Measurements from ENCODE around the gene TNFSF13B. TPM values are rescaled to one million over a fixed set of nuclear protein-coding genes. Genes with fewer than 3 reads are reported as not detected.

TNFSF13B gene
- total and polyA plus RNA-seq, 10 of the 15 experiments (the other 5 are each of a cell fraction or from before 2014, with no cell fraction given): 11.0 to 64.2 (median 17.0) TPM

- H4K20me1 ChIP-seq (ENCODE audit: control insufficient read depth, insufficient read depth): no peaks in the 10 kb centered on the region
- no peak overlapping the region for H2AFZ ChIP-seq (ENCODE audit: control insufficient read depth, low read depth, low read length)
- no peak for TF ChIP-seq ZBTB33 (IDR thresholded peaks at IDR 0.05)
- no peak for TF ChIP-seq PRDM15 (CRISPR knock-in tag; IDR thresholded peaks at IDR 0.05)
- TF ChIP-seq BCL3 (IDR thresholded peaks at IDR 0.05; ENCODE audit: borderline replicate concordance, insufficient read depth, low read depth, low read length, poor library complexity, severe bottlenecking): no peak
- POLR2A ChIA-PET: no interaction called here
- intact Hi-C loops (cut with micrococcal nuclease; ENCODE audit: unreplicated experiment) (no loop called here), in situ Hi-C loops (cut with MboI) (no loop called here)
- no peak overlapping the region for H3K9ac ChIP-seq (ENCODE audit: control insufficient read depth, insufficient read depth, low read length)
- RAD21 ChIA-PET (ENCODE audit: unreplicated experiment): no interaction called here
- no peaks in the 10 kb centered on the region for H3K4me1 ChIP-seq (ENCODE audit: control insufficient read depth, insufficient read depth, low read length)
- no peaks in the 10 kb centered on the region for H3K27me3 ChIP-seq (replicated peaks in 1 of 2; ENCODE audit: control insufficient read depth in 2 of 2, insufficient read depth in 2 of 2, low read length in 1 of 2)
- SMC1A ChIA-PET (ENCODE audit: uncharacterized antibody, unreplicated experiment): interaction anchor here (0.6 to 2.5 kb wide), 2 partner anchors 19 to 121 kb away, joined by 3 to 9 read pairs; no protein-coding TSS in a partner anchor
- no peak overlapping the region for H3K4me3 ChIP-seq
- no peaks in the 10 kb centered on the region; the same call in 2 of the 3 replicates for H3K9me3 ChIP-seq (replicated peaks; ENCODE audit: control insufficient read depth, insufficient read depth, low read length)
- BruUV-seq (replicated peaks): no TSS peak
- 73% methylated on average over 7 of the region's 7 CpGs for WGBS (ENCODE audit: insufficient coverage, insufficient replicate concordance, low lambda C conversion rate, missing lambda C conversion rate)
- H3K79me2 ChIP-seq (ENCODE audit: control insufficient read depth, insufficient read depth, low read length): no peaks in the 10 kb centered on the region
- H3K27ac ChIP-seq (ENCODE audit: control insufficient read depth, insufficient read depth): no peak overlapping the region
- no peak overlapping the region for H3K4me2 ChIP-seq (ENCODE audit: control insufficient read depth, insufficient read depth)
- CTCF ChIA-PET: interaction anchor here (0.6 to 0.8 kb wide), 2 partner anchors 38 to 51 kb away, joined by 3 read pairs; no protein-coding TSS in a partner anchor
- H3K36me3 ChIP-seq (ENCODE audit: control insufficient read depth in 2 of 2, insufficient read depth in 2 of 2, low read length in 1 of 2): no peaks in the 10 kb centered on the region; a peak in 1 of 4 replicates
- no peak for DNase-seq (ENCODE audit: low read depth, low spot score)
- ATAC-seq: no peak
- no peak for FAIRE-seq
Measured at GRCh38 chr13:108304170-108305016, 34.9 kb downstream of the TNFSF13B start.

All from GM12878 (cell line).